Loucy (cell line): Measurements from ENCODE around the gene PNLIPRP2.

Experiments used
- H2AFZ ChIP-seq: fragments of 200-600 bp; sonication (generic); 2 replicates; pipeline ENCODE4 v1.6.0; 2016; ENCODE audit warnings: antibody characterized with exemption, mild to moderate bottlenecking, low read length, moderate library complexity
- H3F3A ChIP-seq: fragments of 200-600 bp; 2 replicates; pipeline ENCODE4 v1.6.0; 2016; ENCODE audit warnings: antibody characterized with exemption, low read depth, mild to moderate bottlenecking
- H3K27me3 ChIP-seq: fragments of 200-600 bp; sonication (generic); 2 replicates; pipeline ENCODE4 v1.6.1; 2014; ENCODE audit warnings: low read length, mild to moderate bottlenecking; ENCODE audit not compliant: insufficient read depth, poor library complexity, severe bottlenecking
- H3K36me3 ChIP-seq: fragments of 200-600 bp; sonication (generic); 2 replicates; pipeline ENCODE4 v1.6.1; 2016; ENCODE audit warnings: low read length; ENCODE audit not compliant: insufficient read depth
- H3K4me1 ChIP-seq: fragments of 200-600 bp; sonication (generic); 2 replicates; pipeline ENCODE4 v1.5.1; 2014; ENCODE audit warnings: low read length, mild to moderate bottlenecking; ENCODE audit not compliant: insufficient read depth, poor library complexity, severe bottlenecking
- H3K4me2 ChIP-seq: fragments of 200-600 bp; sonication (generic); 2 replicates; pipeline ENCODE4 v1.6.0; 2014; ENCODE audit warnings: antibody characterized with exemption, low read length, low read depth, mild to moderate bottlenecking; ENCODE audit not compliant: poor library complexity, severe bottlenecking
- H3K4me3 ChIP-seq: fragments of 200-600 bp; sonication (generic); 2 replicates; pipeline ENCODE4 v1.5.1; 2014; ENCODE audit warnings: low read length, mild to moderate bottlenecking, mixed read lengths; ENCODE audit not compliant: poor library complexity, severe bottlenecking
- H3K79me2 ChIP-seq: fragments of 200-600 bp; sonication (generic); 2 replicates; pipeline ENCODE4 v1.6.1; 2014; ENCODE audit warnings: low read length; ENCODE audit not compliant: insufficient read depth
- H3K9ac ChIP-seq: fragments of 200-600 bp; sonication (generic); 2 replicates; pipeline ENCODE4 v1.6.0; 2014; ENCODE audit warnings: mild to moderate bottlenecking, low read depth, low read length, moderate library complexity; ENCODE audit not compliant: poor library complexity, severe bottlenecking
- H3K9me2 ChIP-seq: fragments of 200-600 bp; sonication (generic); replicated peaks from 2 replicates; pipeline ENCODE4 v1.6.1; 2016; ENCODE audit warnings: low read depth, low read length, mixed read lengths
- H3K9me3 ChIP-seq: fragments of 200-600 bp; sonication (generic); 2 replicates; pipeline ENCODE4 v1.6.1; 2014; ENCODE audit warnings: mild to moderate bottlenecking, antibody characterized with exemption, low read length, low read depth; ENCODE audit not compliant: insufficient read depth
- H4K20me1 ChIP-seq: fragments of 200-600 bp; sonication (generic); 2 replicates; pipeline ENCODE4 v1.6.0; 2014; ENCODE audit warnings: antibody characterized with exemption, low read length, mild to moderate bottlenecking; ENCODE audit not compliant: insufficient read depth, poor library complexity, severe bottlenecking
- CTCF ChIP-seq: fragments of 200-600 bp; sonication (generic); conservative IDR thresholded peaks from 2 replicates; pipeline ENCODE4 v1.5.1; 2014; ENCODE audit warnings: mild to moderate bottlenecking, antibody characterized with exemption, low read length
- EZH2phosphoT487 ChIP-seq: fragments of 200-600 bp; IDR thresholded peaks from 2 replicates; pipeline ENCODE4 v1.6.1; 2018; ENCODE audit warnings: antibody characterized with exemption, mild to moderate bottlenecking, moderate library complexity, borderline replicate concordance

Gene PNLIPRP2

DNA sequence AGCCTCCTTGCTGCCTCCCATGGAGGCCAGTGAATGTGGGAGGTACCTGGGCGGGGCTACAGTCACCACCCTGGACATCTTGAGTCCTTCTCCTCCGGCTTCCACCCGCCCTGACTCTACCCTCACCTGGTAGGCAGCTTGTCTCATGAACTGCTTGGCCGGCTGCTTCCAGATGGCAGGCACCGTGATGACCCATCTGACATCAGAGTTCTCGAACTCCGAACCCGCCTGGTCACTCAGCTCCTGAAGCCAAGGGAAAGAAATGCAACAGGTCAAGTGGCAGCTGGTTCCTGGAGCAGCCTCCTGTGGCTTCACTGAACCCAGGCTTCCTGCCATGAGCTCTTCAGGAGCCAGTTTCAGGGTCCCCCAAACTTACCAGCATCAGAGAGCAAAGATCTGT is 71.5 kb downstream of the PNLIPRP2 start:
- Histone ChIP-seq H3K9me3 (no peaks in the 10 kb centered on the region), H4K20me1 (no peaks in the 10 kb centered on the region), H3F3A (no peaks in the 10 kb centered on the region), H3K9me2 (no peaks in the 10 kb centered on the region), H3K4me3 (no peak overlapping the region), H3K4me2 (no peak overlapping the region), H3K27me3 (no peaks in the 10 kb centered on the region), H3K36me3 (no peaks in the 10 kb centered on the region), H3K4me1 (no peaks in the 10 kb centered on the region), H3K79me2 (no peaks in the 10 kb centered on the region), H2AFZ (no peak overlapping the region), H3K9ac (no peak overlapping the region)
- TF ChIP-seq CTCF: no peak
- TF ChIP-seq EZH2phosphoT487: no peak

DNA sequence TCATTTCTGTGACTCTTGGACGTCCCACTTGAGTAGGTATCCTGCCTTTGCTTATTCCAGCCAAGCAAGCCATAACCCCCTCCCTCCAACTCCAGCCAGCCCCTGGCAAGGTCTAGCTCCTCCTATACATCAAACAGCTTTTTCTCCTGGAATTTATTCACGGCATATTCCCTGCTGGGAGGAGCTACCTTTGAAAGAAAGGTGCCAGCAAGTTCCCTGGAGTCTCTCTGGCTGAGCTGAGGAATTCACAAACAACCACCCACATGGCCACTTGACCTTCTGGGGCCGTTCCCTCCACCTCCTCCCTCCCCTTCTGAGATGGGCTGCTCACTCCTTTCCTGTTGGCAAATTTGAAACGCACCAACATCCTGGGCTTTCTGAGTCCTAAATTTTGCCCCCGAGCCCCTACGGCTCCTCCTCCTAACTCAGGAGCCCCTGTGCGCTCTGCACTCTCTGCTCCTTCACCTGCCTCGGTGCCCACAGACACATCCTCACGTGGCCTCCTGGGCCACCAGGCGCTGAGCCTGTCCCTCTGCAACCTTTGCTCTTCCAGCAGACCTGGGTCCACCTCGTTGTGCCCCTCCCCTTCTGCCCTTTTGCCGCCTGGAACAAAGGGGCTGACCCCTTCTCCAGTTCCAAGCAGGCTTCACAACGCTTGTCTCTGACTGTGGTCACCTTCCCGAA is 73.6 kb downstream of the PNLIPRP2 start:
- Histone ChIP-seq H3K4me3 (no peak overlapping the region), H3K4me1 (no peaks in the 10 kb centered on the region), H3K79me2 (no peaks in the 10 kb centered on the region), H4K20me1 (no peaks in the 10 kb centered on the region), H2AFZ (no peak overlapping the region), H3K9me2 (no peaks in the 10 kb centered on the region), H3K36me3 (no peaks in the 10 kb centered on the region), H3K9me3 (no peaks in the 10 kb centered on the region), H3K4me2 (no peak overlapping the region), H3K9ac (no peak overlapping the region), H3K27me3 (no peaks in the 10 kb centered on the region), H3F3A (no peaks in the 10 kb centered on the region)
- TF ChIP-seq EZH2phosphoT487 (no peak), CTCF (no peak)
